GM21526 (cell line): ENCODE results near the gene TMEM61.
"Not testable (repeated sequence)": the region's sequence is repeated elsewhere in the genome, so short reads cannot be mapped to it uniquely, and the experiment has no call there.

Experiments
- ATAC-seq: cut with Tn5 transposase; IDR thresholded peaks from one replicate; pipeline ENCODE4 v1.9.1; 2021; ENCODE audit warnings: moderate library complexity; ENCODE audit not compliant: unreplicated experiment, low FRiP score

The TMEM61 gene

DNA sequence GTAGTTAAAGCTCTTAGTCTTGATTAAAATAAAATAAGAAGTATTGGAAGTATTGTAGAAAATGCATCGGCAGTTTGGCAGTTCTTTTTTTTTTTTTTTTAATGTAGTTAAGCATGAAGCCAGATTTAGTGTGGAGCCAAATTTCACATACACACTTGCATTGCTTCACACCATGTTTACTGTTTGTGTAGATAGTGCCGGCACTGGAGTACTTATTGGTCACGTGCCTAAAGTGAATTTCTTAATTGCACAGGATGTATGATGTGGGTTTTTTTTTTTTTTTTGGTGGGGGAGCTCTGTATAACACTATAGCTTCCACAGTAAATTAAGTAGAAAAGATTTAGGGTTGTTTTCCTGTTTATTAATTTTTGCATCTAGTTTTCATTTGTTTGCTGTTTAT, 21.2 kb upstream of the TMEM61 start:
- no peak for ATAC-seq

DNA sequence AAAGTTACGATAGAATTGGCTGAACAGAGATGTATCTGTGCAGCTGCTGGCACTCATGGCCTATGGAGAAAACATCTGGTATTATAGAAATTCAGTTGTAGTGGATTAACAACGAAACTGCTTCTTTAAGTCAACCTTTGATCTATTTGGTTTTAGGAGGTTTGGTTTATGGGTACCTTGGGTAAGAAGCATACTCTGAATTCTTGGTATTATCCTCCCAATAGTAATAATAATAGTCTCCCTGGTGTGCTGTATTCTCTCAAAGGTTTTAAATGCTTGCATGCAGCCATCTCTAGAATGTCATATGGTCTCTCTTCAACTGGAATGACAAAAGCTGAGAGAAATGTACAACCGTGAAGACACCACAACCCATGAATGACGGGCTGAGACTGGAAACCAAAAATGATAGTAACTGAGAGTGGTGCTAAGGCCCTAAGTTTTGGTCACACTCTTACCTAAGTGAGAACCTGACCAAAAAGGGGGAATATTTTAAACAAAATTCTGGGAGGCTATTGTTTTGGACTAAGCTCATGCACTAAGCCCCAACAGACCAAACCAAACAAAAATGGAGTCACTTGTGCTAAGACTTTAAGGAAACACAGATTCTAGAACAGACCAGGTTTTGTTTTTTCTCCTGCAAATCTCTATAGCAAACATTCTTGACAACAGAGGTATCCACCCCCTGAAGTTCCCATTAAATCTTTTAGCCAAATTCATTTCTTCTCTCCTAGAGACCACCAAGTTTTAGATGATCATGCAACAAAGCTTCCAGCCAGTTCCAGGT, 17.6 kb upstream of the TMEM61 start:
- no peak for ATAC-seq

DNA sequence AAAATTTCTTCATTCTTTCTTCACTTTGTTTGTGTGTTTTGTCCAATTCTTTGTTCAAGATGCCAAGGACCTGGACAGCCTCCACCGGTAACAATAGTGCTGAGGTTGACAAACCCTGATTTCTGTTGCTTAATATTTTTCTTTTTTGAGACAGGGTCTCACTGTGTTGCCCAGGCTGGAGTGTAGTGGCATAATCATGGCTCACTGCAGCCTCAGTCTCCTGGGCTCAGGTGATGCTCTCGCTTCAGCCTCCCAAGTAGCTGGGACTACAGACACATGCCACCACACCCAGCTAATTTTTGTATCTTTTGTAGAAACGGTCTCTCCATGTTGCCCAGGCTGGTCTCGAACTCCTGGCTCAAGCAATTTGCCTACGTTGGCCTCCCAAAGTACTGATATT, 16.6 kb upstream of the TMEM61 start:
- ATAC-seq, result not testable (repeated sequence)

DNA sequence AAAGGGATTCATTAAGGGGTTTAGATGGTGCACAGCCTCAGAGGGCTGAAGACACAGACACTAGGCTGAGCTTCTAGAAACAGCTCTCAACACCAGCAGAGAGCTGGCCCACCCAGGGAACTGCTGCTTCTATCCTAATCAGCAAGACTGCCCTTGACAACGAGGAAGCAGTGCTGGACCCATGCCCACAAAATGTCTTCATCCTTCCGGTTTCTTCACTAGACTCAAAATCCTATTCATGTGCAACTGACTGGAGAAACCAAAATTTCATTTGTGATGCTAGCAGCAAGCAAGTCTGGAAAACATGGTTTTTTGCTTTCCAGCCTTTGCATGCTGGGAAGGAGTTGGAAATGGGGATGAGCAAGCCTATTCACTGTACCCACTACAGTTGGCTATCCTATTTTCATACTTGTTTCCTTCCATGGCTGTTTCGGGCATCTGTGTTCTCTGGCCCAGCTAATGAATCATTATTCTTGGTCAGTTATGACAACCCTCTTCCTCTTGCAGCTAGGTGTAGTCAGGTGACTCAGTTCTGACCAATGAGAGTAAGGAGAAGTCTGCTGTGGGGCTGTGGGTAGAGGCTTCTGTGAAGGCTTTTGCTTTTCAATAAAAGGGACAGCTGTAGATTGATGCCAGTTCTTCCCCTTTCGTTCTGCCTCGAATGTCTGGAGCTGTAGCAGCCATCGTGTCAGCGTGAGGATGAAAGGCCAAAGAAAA, 14.6 kb upstream of the TMEM61 start:
- ATAC-seq, result peak; percentile 87

DNA sequence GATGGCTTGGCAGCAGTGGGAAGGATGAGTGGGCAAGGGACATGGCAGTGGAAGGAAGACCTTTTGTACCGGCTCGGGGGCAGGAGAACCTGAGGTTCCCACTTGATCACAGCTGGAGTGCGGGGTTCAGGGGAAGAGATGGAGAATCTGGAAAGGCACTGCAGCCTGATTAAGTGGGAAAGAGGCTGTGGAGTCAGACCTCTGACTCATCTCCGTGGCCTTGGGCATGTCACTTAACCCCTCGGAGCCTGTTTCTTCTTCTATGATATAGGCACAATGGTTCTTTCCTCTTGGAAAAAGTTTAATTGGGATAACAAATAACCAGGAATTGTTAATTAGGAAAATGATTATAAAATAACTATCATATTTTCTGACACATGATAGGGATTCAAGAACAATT, 13.1 kb upstream of the TMEM61 start:
- no peak for ATAC-seq

DNA sequence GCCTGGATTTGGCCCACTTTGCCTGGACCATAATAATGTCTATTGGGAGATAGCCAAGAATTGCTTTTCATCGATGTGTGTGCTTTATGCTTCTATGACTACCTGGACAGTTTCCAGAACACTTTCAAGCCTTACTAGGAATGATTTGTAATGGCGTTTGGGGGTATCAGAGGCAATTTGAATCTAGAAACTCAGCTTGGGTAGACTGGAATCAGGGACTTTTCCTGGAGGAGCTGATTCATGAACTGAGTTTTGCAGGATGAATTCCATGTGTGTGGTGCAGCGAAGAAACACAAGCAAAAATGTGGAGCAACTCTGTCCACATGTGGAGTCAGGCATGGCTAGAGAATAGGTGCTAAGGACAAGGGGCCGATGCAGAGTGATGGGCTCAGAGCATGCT, 11.9 kb upstream of the TMEM61 start:
- ATAC-seq, result no peak

DNA sequence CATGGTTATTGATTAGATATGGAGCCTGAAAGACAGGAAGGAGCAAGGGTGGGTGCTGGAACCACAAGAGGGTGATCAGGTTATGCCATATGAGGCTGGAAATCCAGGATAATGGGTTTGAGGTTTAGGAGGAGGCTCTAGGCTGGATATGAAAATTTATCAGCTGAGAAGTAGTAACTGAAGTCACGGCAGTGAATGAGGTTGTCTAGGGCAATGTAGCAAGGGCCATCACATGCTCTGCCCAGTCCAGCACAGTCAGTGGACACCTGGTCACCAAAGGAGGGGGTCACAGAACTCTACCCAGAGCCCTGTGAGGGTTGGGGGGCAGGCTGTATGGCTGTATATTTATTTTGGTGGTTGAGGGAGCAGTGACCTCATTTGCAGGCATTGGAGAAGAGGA, 10.5 kb upstream of the TMEM61 start:
- ATAC-seq, result no peak

DNA sequence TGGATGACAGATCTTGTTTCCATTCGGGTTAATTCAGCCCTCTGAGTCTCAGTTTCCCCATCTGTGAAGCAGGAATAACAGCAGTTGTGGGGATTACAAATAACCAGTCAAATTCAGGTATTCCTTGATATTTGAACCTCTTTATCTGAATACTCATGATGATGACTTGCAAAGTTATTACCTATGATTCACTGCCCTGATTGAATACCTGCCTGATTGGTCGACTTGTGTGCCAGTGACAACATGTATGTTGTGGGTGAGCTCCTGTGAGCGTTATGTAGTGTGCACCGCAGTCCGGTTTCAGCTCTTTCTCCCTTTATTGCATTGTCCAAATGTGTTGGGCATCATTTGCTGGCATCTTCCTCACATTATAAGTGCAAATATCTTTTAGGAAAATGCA, 9.5 kb upstream of the TMEM61 start:
- ATAC-seq, result no peak

DNA sequence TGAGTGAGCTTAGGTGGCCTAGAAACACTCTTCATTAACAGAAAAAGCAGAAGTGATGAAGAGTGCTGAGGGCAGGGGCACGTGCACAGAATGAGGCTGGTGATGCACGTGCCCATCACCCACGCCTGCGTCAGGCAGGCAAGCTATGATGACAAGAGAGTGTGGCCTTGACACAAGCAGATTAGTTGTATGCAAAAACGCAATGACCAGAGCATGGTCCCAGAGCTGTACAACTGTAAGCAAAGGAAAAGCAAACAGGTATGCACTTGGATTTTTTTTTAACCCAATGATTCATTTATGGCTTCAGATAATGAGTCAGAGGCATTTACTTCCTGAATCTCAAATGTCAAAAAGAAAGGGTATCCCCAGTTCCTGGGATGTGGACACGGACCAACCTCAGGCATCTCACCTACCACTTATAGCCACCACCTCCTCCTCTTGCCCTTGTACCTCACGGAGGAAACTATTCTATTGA, 9.1 kb upstream of the TMEM61 start:
- peak; percentile 83 for ATAC-seq

DNA sequence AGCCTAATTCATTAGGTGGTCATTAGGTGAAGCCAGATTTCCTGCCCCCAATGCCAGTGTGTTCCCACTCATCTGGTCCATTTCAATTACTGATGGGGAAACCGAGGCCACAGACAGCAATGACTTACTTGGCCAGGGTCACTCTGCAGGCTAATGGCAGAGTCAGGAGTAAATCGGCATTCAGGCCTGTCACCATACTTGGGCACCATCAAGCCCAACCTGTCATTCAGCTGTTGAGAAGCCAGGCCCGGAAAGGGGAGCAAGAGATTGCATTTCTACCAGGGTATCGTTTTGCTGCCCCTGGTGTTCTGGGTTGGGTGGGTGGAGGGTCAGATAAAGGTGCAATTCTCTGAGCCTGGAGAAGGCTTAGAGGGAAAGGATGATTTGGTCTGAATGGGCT, 8.0 kb upstream of the TMEM61 start:
- ATAC-seq, result no peak

DNA sequence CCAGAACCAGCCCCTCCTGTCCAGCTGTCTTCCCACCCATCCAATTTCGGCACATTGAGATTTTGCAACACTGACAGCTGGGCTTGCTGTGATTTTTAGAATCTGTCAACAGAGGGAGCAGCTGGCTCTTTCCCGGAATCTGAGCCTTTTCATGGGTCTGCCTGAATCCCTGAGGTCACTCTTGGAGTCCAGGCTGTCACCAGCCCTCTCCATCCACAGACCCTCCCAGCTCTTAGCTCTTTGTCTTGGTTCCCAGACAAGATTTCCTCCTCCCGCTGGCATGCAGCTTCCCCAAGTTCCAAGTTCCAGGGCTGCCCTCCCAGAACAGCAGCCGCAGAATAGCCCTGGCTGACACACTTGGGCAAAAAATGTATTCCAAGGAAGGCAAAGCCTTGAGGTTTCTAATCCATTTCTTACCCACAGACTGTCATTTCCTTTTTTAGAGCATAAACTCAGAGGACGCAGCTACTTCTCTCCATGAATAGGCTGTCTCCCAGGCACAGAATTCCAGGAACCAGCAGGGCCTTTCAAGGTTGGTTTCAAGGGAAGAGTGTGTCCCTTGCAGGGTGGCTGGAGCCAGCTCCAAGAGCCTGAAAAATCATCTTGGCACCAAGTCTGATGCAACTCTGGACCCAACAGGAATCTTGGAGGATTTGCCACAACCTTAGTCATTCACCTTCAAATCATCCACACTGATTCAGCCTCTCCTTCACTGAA, 7.1 kb upstream of the TMEM61 start:
- no peak for ATAC-seq

DNA sequence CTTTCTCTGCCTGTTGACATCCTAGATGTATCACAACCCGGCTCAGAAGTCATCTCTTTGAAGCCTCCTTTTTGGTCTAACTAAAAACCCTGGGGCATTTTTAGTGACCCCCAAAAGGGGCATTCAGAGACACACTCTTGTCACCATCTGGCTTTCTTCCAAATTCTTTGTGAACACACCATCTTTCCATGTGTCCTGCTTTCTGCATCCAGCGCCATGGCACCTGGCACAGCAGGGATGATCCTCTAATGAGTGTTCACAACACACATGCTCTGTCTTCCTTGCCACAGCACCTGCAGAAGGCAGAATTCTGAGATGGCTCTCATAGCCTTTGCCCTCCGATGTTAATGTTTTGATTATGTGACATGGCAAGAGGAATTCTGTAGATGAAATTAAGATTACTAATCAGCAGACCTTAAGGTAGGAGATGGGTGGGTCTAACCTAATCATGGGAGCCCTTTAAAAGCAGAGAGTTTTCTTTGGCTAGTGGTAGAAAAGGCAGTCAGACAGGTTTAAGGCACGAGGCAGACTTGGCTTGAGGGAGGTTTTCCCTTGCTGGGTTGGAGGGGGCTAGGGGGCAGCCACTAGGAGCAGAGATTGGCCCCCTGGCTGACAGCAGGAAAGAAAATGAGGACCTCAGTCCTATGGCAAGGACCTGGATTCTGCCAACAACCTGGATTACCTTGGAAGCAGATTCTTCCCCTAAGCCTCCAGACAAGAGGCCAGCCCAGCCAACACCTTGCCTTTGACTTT, 4.9 kb upstream of the TMEM61 start:
- no peak for ATAC-seq

DNA sequence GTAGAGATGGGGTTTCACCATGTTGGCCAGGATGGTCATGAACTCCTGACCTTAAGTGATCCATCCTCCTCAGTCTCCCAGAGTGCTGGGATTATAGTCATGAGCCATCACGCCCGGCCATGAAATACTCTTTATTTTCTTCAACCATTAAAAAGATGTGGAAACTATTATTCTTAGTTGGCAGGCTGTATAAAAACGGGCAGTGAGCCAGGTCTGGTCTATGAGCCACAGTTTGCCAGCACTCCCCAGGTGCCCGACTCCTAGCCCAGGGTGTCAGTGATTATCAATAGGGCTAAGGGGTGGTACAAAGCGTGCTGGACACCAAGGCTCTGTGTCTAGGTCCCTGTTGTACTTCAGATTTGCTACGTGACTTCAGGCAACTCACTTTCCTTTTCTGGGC, 3.7 kb upstream of the TMEM61 start:
- ATAC-seq, result no peak

DNA sequence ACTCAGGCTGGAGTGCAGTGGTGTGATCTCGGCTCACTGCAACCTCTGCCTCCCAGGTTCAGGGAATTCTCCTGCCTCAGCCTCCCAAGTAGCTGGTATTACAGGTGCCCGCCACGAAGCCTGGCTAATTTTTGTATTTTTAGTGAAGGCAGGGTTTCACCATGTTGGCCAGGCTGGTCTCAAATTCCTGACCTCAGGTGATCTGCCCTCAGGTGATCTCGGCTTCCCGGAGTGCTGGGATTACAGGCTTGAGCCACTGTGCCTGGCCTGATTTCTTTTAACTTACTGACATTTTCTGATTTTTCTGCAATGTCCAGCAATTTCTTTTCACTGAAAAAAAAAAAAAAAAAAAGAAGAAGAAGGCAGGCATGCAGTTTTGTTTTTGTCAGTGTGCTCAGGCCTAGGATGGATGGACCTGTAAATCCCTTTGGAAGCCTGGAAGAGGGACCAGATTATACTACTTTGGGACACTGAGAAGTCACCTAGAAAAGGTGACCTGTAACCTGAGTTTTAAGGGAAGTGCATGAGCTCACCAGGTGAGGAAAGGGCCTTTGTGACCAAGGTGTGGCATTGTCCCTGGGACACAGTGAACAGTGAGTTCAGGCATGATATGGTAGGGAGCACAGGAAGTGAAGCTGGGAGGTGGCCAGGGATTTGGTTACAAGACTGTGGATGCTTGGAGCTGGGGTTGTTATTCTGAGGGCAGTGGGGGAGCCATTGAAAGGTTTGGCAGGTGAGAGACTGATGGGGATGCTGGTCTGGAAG, 2.7 kb upstream of the TMEM61 start:
- no peak for ATAC-seq

DNA sequence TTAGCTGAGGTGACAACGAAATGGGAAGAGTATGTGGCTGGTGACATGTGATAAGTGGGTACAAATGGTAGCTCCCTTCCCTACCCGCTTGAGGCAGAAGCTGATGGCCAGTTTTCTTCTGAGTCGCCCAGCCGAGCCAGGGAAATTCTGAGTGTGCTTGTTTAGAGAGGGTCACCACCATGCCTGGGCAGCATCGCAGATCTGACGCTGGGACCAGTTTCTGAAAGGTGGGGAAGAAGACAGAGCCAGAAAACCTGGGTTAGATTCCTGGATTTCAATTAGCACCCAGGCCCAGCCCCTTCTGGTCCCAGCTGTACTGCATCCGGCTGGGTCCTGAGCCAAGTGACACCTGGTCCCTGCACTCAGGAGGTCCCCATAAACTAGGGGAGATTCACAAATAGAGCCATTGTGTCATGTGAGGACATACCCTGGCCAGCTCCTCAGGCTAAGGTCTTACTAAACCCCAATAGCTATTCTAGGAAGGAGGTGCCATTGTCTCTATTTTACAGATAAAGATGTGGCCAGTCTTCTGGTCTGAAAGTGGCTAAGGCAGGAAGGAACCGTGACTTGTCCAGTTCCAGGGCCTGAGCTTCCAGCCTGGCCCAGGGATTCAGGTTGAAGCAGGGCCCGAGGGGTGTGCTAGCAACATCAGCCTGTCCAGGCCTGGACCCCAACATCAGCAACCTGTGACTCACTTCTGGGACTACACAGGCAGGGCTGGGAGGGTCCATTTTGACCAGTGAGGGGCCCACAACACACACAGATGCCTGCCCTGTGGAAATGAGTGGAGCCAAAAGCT, 1.7 kb upstream of the TMEM61 start:
- ATAC-seq, result no peak

DNA sequence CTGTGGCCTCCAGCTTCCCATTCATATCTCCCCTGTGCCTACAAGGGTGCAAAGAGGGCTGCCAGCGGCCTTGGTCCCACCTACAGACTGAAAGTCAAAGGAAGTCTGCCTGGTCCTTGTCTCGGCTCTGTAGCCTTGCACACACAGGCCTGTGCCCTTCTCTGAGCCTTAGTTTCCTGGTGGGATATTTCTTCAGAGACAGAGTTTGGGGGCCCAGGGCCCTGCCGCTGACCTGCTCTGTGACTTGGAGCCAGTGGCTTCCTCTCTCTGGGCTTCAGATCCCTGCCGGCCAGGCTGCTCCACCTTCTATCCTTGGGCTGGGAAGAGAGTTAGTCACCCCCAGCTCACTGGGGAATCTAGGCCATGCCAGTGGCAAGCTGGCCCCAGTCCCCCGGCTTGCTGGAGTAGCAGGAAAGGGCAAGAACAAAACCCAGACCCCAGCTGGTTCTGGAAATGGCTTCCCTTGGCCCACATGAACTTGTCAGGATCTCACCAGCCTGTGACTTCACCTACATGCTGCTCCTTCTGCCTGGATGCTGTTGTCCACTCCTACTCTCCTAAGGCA, 1.0 kb upstream of the TMEM61 start:
- ATAC-seq, result no peak

DNA sequence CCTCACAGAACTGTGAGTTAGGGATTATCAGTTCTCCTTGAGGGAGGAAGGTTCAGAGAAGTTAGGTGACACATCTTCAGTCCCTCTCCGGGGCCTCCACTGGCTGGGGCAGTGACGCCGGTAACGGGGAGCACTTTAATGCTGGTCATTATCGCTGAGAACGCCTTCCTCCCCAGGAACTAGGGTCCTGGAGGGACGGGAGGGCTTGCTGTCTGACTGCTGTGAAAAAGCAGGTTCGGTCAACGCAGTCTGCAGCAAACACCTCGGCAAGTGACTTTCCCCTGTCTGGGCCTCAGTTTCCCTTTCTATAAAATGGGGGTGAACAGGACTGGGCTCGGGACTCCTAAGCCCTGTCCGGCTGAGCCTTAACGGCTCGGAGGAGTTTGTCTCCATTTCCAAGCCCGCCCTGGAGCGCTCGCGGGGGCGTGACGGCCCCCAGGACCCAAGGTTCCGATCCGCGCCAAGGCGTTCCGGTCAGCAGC, 341 bp upstream of the TMEM61 start:
- no peak for ATAC-seq

DNA sequence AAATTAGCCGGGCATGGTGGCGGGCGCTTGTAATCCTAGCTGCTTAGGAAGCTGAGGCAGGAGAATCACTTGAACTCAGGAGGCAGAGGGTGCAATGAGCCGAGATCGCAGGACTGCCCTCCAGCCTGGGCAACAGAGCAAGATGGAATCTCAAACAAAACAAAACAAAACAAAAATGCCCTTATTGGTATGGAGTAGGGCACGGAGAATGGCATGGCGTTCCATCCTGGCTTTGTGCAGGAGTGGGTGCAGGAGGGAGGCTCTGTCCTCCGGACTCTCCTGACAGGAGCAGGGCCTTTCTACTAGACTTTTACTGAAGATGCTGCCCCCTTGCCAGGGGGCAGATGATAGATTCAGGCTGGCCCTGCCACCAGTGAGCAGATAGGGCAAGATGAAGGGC, 1.0 kb downstream of the TMEM61 start:
- ATAC-seq, result no peak

DNA sequence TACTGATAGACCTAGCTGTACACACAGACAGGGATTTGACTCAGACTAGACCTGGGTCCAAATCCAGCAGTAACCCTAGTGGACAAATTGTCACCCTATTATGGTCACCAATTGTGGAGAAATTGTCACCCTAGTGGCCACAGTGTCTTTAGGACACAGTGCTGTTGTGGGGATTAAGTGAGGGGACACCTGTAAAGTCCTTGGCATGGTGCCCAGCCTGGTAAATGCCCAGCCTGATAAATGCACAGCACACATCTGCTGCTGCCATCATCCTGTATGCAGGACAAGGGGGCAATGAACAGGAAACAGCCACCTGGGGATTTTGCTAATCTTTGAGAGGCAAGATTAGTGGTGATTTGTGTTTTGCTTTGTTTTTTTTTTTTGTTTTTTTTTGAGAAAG, 2.3 kb downstream of the TMEM61 start:
- no peak for ATAC-seq
